IMR-90 (cell line): ENCODE measurements around the gene GGPS1. TPM values are rescaled to one million over a fixed set of nuclear protein-coding genes. Genes with fewer than 3 reads are reported as not detected.

Experiments
- ATAC-seq: fragments of 200-7000 bp; cut with Tn5 transposase; 2 replicates; pipeline ENCODE4 v1.9.1; 2020; ENCODE audit warnings: low read depth, mild to moderate bottlenecking, moderate library complexity
- BruUV-seq: library from RNA; stranded (reverse); fragments of 400-500 nt; replicated peaks from 2 replicates; lab custom pipeline; 2021; lab: Mats Ljungman, UMichigan
- CTCF ChIA-PET: fragments of 300-600 bp; formaldehyde crosslinking; extraction: SDS; loops from one replicate; lab custom pipeline; 2021; ENCODE audit warnings: antibody characterized with exemption; lab: Yijun Ruan, JAX
- POLR2A ChIA-PET: fragments of 300-600 bp; sonication (Branson Sonifier 250); formaldehyde crosslinking; loops from one replicate; lab custom pipeline; 2022; ENCODE audit warnings: antibody characterized with exemption; ENCODE audit not compliant: unreplicated experiment; lab: Charles Lee
- DNase-seq: peaks from one replicate; pipeline ENCODE4 v3.0.0; 2013
- H2AFZ ChIP-seq: replicated peaks from 2 replicates; pipeline ENCODE3; 2013; ENCODE audit warnings: low read length, mild to moderate bottlenecking; ENCODE audit not compliant: poor library complexity
- H2AK5ac ChIP-seq: 2 replicates; pipeline ENCODE4 v1.6.1; 2013; ENCODE audit warnings: low read depth, low read length, inconsistent platforms
- H2AK9ac ChIP-seq: replicated peaks from 2 replicates; pipeline ENCODE3; 2013; ENCODE audit warnings: mild to moderate bottlenecking, low read depth, low read length, moderate library complexity; ENCODE audit not compliant: poor library complexity
- H2BK120ac ChIP-seq: 2 replicates; pipeline ENCODE4 v1.6.1; 2013; ENCODE audit warnings: low read depth, low read length, inconsistent platforms
- H2BK15ac ChIP-seq: 3 replicates; pipeline ENCODE4 v1.6.1; 2013; ENCODE audit warnings: low read depth, low read length, inconsistent platforms
- H2BK20ac ChIP-seq: 2 replicates; pipeline ENCODE4 v1.6.1; 2013; ENCODE audit warnings: low read depth, mild to moderate bottlenecking, inconsistent platforms, low read length, moderate library complexity
- H2BK5ac ChIP-seq: 2 replicates; pipeline ENCODE4 v1.6.1; 2013; ENCODE audit warnings: mild to moderate bottlenecking, low read depth, low read length, inconsistent platforms; ENCODE audit not compliant: poor library complexity, severe bottlenecking
- H3K14ac ChIP-seq: replicated peaks from 2 replicates; pipeline ENCODE4 v1.6.1; 2013; ENCODE audit warnings: low read depth, low read length, inconsistent platforms
- H3K18ac ChIP-seq: 2 replicates; pipeline ENCODE4 v1.6.1; 2013; ENCODE audit warnings: low read depth, low read length, control low read depth
- H3K23ac ChIP-seq: 2 replicates; pipeline ENCODE4 v1.6.1; 2013; ENCODE audit warnings: low read depth, low read length, inconsistent platforms
- H3K27ac ChIP-seq: 2 replicates; pipeline ENCODE4 v1.5.1; 2013; ENCODE audit warnings: mild to moderate bottlenecking, control low read depth, low read length; ENCODE audit not compliant: insufficient read depth
- H3K27me3 ChIP-seq: 2 replicates; pipeline ENCODE4 v1.6.1; 2013; ENCODE audit warnings: low read length; ENCODE audit not compliant: control insufficient read depth, insufficient read depth
- H3K36me3 ChIP-seq: 2 replicates; pipeline ENCODE4 v1.6.1; 2013; ENCODE audit warnings: low read length, mixed read lengths; ENCODE audit not compliant: control insufficient read depth, insufficient read depth
- H3K4ac ChIP-seq: 2 replicates; pipeline ENCODE4 v1.6.1; 2013; ENCODE audit warnings: low read depth, low read length, inconsistent platforms
- H3K4me1 ChIP-seq: 2 replicates; pipeline ENCODE4 v1.6.1; 2013; ENCODE audit warnings: low read length, mixed read lengths; ENCODE audit not compliant: control insufficient read depth, insufficient read depth
- H3K4me2 ChIP-seq: 2 replicates; pipeline ENCODE4 v1.6.1; 2013; ENCODE audit warnings: low read depth, mild to moderate bottlenecking, control low read depth, low read length, moderate library complexity
- H3K4me3 ChIP-seq: 2 replicates; pipeline ENCODE4 v1.5.1; 2013; ENCODE audit warnings: low read depth, mild to moderate bottlenecking, control low read depth, low read length, moderate library complexity; ENCODE audit not compliant: insufficient read depth
- H3K56ac ChIP-seq: 2 replicates; pipeline ENCODE4 v1.6.1; 2013; ENCODE audit warnings: low read length, inconsistent platforms; ENCODE audit not compliant: insufficient read depth; ENCODE audit errors: extremely low read depth
- H3K79me1 ChIP-seq, 2 experiments: 2 replicates each; pipeline ENCODE4 v1.6.1; 2013; ENCODE audit warnings: low read length in 2 of 2, inconsistent platforms in 1 of 2, low read depth in 1 of 2
- H3K9ac ChIP-seq: 2 replicates; pipeline ENCODE4 v1.6.1; 2013; ENCODE audit warnings: low read depth, low read length, control low read depth
- H3K9me1 ChIP-seq: 2 replicates; pipeline ENCODE4 v1.6.1; 2013; ENCODE audit warnings: low read length, inconsistent platforms; ENCODE audit not compliant: insufficient read depth
- H3K9me3 ChIP-seq: 2 replicates; pipeline ENCODE4 v1.6.1; 2013; ENCODE audit warnings: low read length; ENCODE audit not compliant: control insufficient read depth, insufficient read depth
- H4K20me1 ChIP-seq: 2 replicates; pipeline ENCODE4 v1.6.1; 2013; ENCODE audit warnings: low read length, inconsistent platforms; ENCODE audit not compliant: insufficient read depth
- H4K5ac ChIP-seq: 2 replicates; pipeline ENCODE4 v1.6.1; 2013; ENCODE audit warnings: mild to moderate bottlenecking, low read depth, low read length, control low read depth
- H4K8ac ChIP-seq, 2 experiments: 2 replicates each; pipeline ENCODE4 v1.6.1; 2013; ENCODE audit warnings: low read depth in 2 of 2, low read length in 2 of 2, control low read depth in 1 of 2, inconsistent platforms in 1 of 2
- H4K91ac ChIP-seq: 2 replicates; pipeline ENCODE4 v1.6.1; 2013; ENCODE audit warnings: low read depth, low read length, inconsistent platforms; ENCODE audit not compliant: insufficient read depth
- CHD1 ChIP-seq: IDR thresholded peaks from 2 replicates; pipeline ENCODE4 v1.6.1; 2012; ENCODE audit warnings: low read depth, low read length, improper control_type of control experiment
- MAZ ChIP-seq: IDR thresholded peaks from 2 replicates; pipeline ENCODE4 v1.6.1; 2012; ENCODE audit warnings: low read depth, mild to moderate bottlenecking, low read length, improper control_type of control experiment, moderate library complexity, borderline replicate concordance
- WGBS, 2 experiments: methylation state at CpG; one replicate each; pipeline versions ENCODE4 v1.1.5 to v1.1.7; 2013; ENCODE audit warnings: missing lambda C conversion rate in 2 of 2; ENCODE audit not compliant: insufficient read length in 1 of 2; ENCODE audit errors: extremely low coverage in 2 of 2; 5-methylcytosine and 5-hydroxymethylcytosine counted together
- dilution Hi-C: fragments of 300-500 bp; cut with HindIII; formaldehyde crosslinking; loops from one replicate; pipeline ENCODE4 v1.14.3; 2018; ENCODE audit warnings: low sequenced_read_pairs; ENCODE audit not compliant: unreplicated experiment
- in situ Hi-C: fragments of 300-500 bp; cut with MboI; formaldehyde crosslinking; loops from 3 replicates; pipeline ENCODE4 v1.14.3; 2019; ENCODE audit warnings: low sequenced_read_pairs, inconsistent platforms, mixed read lengths
- intact Hi-C: fragments of 100-400 bp; cut with micrococcal nuclease; formaldehyde crosslinking; loops from 2 replicates; pipeline ENCODE4 v1.10.0; 2022
- polyA plus RNA-seq, 3 experiments: library from polyadenylated mRNA; depleted of rRNA; stranded (reverse); fragments of >200 nt; gene quantifications; 2 replicates each; pipeline ENCODE4 v1.2.3, GENCODE V29; 2012; ENCODE audit warnings: low replicate concordance in 1 of 3
- total RNA-seq: library from RNA; depleted of rRNA; stranded (reverse); fragments of >200 nt; gene quantifications from 2 replicates; pipeline ENCODE4 v1.2.3, GENCODE V29; 2012

GGPS1 gene
- total and polyA plus RNA-seq, 2 of the 4 experiments (the other 2 are of a cell fraction): 16.4 to 21.5 TPM

DNA sequence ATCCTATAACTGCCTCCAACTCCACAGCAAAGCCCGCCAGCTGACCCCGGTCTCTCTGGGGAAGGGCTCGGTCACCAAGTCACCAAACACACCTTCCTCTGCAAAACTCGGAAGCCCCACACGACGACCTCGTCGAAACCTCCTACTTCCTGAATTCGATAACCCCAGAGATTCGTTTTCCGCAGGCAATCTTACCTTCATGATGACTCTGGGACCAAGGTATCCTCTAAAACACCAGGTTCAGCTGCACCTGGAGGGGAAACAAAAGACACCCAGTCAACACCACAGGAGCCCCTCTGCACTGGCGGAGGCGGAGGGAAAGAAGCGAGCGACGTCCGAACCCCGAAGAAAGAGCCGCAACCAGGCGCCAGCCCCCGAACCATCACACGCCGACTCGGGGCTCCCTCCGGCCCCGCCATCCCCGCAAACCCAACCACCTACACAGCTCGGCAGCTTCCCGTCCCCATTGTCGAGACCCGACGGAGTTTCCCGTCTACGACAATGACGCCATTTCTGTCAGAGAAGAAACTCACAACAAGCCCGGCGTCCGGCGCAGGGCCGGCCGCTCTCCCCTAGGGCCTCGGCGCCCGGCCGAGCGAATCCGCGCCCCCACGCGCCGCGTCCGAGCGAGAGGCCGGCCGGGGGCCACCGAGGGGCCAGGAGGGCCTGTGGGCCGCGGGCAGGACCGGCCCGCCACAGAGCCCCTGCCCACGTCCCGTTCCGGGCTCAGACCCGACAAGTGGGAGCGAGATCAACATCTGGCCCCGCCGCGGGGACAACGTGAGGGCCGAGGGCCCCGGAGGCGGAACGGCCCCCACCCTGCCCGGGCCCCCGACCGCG is 1.4 kb upstream of the GGPS1 start:
- Histone ChIP-seq H3K27ac (peak overlapping the region; percentile 84), H3K4me2 (peak overlapping the region; percentile 97), H3K4me1 (no peaks in the 10 kb centered on the region), H3K14ac (peak overlapping the region; percentile 73; the same call in 1 of the 2 replicates), H2BK120ac (no peak overlapping the region), H4K5ac (no peak overlapping the region), H3K4ac (peak overlapping the region; percentile 49), H4K91ac (no peak overlapping the region), H2BK15ac (no peak overlapping the region), H3K56ac (peak overlapping the region; percentile 80), H3K27me3 (no peaks in the 10 kb centered on the region), H3K9ac (peak overlapping the region; percentile 85), H4K8ac (no peak overlapping the region), H3K36me3 (peaks cover 1% of the 10 kb centered on the region; the same call in 1 of the 2 replicates), H3K18ac (no peak overlapping the region), H2AFZ (peak overlapping the region; percentile 93), H2BK20ac (no peak overlapping the region), H3K4me3 (peak overlapping the region; percentile 78), H3K79me1 (peaks cover 0 to 33% of the 10 kb centered on the region in 2 experiments; a peak in 3 of 4 replicates), H3K23ac (peak overlapping the region; percentile 91; the same call in 1 of the 2 replicates), H2AK5ac (peak overlapping the region; percentile 59; the same call in 1 of the 2 replicates), H2AK9ac (peak overlapping the region; percentile 98), H4K20me1 (peaks cover 58% of the 10 kb centered on the region), H3K9me1 (no peaks in the 10 kb centered on the region; the same call in 1 of the 2 replicates), H2BK5ac (peak overlapping the region; percentile 79), H3K9me3 (no peaks in the 10 kb centered on the region)
- ATAC-seq (0 out of 2 replicates have a peak, but pooled peaks have one; percentile 0), DNase-seq (no peak)
- WGBS, 2 experiments: 1% methylated on average over 48 of the region's 78 CpGs; no CpG with 5 or more reads in 1 of the 2 experiments
- in situ Hi-C loops (no loop called here), dilution Hi-C loops (no loop called here), intact Hi-C loops (no loop called here)
- TF ChIP-seq MAZ: no peak; the same call in 1 of the 2 replicates
- 0 out of 2 replicates have a peak, but pooled peaks have one; percentile 17 for TF ChIP-seq CHD1
- CTCF ChIA-PET: no interaction called here
- POLR2A ChIA-PET: no interaction called here
- no TSS peak for BruUV-seq
